Activated T-cell treated with anti-CD3 and anti-CD28 coated beads, Interleukin-2, amount 50 U/mL, for 72 hours (primary cell): ENCODE results near the gene GP9. TPM values are rescaled to one million over a fixed set of nuclear protein-coding genes. Genes with fewer than 3 reads are reported as not detected.
"Not testable (repeated sequence)": the region's sequence is repeated elsewhere in the genome, so short reads cannot be mapped to it uniquely, and the experiment has no call there.

Source experiments
- ATAC-seq, 2 donors: fragments of 150-1000 bp; cut with Tn5 transposase; replicated peaks in 1 of 2; 2 replicates each; pipeline ENCODE4 v1.10.0; 2021; ENCODE audit warnings: moderate library complexity in 2 of 2, mild to moderate bottlenecking in 1 of 2
- DNase-seq, 2 donors: peaks; one replicate each; pipeline ENCODE4 v3.0.0; 2021 to 2022; ENCODE audit warnings: mixed read lengths in 1 of 2
- H3K27ac Mint-ChIP-seq: one replicate; pipeline ENCODE4 v1.8.0; 2022; ENCODE audit warnings: mild to moderate bottlenecking, moderate library complexity, mixed read lengths
- H3K27me3 Mint-ChIP-seq: one replicate; pipeline ENCODE4 v1.8.0; 2022; ENCODE audit warnings: low read depth, mixed read lengths
- H3K36me3 Mint-ChIP-seq, 2 donors: one replicate each; pipeline ENCODE4 v1.8.0; 2022; ENCODE audit warnings: mixed read lengths in 2 of 2, mild to moderate bottlenecking in 1 of 2; ENCODE audit not compliant: insufficient read depth in 2 of 2
- H3K4me1 Mint-ChIP-seq: one replicate; pipeline ENCODE4 v1.8.0; 2022; ENCODE audit warnings: low read depth, mixed read lengths
- H3K4me3 Mint-ChIP-seq, 2 donors: one replicate each; pipeline ENCODE4 v1.8.0; 2022; ENCODE audit warnings: mild to moderate bottlenecking in 2 of 2, mixed read lengths in 2 of 2, moderate library complexity in 2 of 2
- H3K9me3 Mint-ChIP-seq, 2 donors: one replicate each; pipeline ENCODE4 v1.8.0; 2022; ENCODE audit warnings: mixed read lengths in 2 of 2
- total RNA-seq, 2 donors: library from RNA; stranded (reverse); gene quantifications; one replicate each; pipeline ENCODE4 v1.2.3, GENCODE V29; 2022

GP9 gene
- total RNA-seq, 2 donors from 2014 or later = not detected

GRCh38 chr3:129081503-129081902 lies 20.9 kb downstream of the GP9 start:
- DNase-seq = no peak
- H3K27ac Mint-ChIP-seq = peak overlapping the region; percentile 41
- H3K4me3 Mint-ChIP-seq = no peak overlapping the region
- H3K9me3 Mint-ChIP-seq = no peaks in the 10 kb centered on the region
- no peak for ATAC-seq
- H3K4me1 Mint-ChIP-seq = no peaks in the 10 kb centered on the region
- no peaks in the 10 kb centered on the region for H3K27me3 Mint-ChIP-seq
- no peaks in the 10 kb centered on the region for H3K36me3 Mint-ChIP-seq

GRCh38 chr3:129082026-129082425 lies 21.4 kb downstream of the GP9 start:
- ATAC-seq = no peak
- no peak for DNase-seq
- no peaks in the 10 kb centered on the region for H3K27me3 Mint-ChIP-seq
- no peak overlapping the region for H3K4me3 Mint-ChIP-seq
- peak overlapping the region; percentile 41 for H3K27ac Mint-ChIP-seq
- H3K4me1 Mint-ChIP-seq = no peaks in the 10 kb centered on the region
- no peaks in the 10 kb centered on the region for H3K9me3 Mint-ChIP-seq
- H3K36me3 Mint-ChIP-seq = no peaks in the 10 kb centered on the region

- Mint-ChIP-seq H3K9me3 (no peaks in the 10 kb centered on the region), H3K27ac (no peak overlapping the region), H3K4me3 (no peak overlapping the region), H3K4me1 (no peaks in the 10 kb centered on the region), H3K27me3 (no peaks in the 10 kb centered on the region), H3K36me3 (no peaks in the 10 kb centered on the region)
- ATAC-seq (peak; percentile 31 to 36), DNase-seq (no peak)
Observed at GRCh38 chr3:129084501-129084900, 23.9 kb downstream of the GP9 start.

- no peak for DNase-seq
- Mint-ChIP-seq H3K9me3 (no peaks in the 10 kb centered on the region), H3K27ac (peak overlapping the region; percentile 51), H3K27me3 (no peaks in the 10 kb centered on the region), H3K4me3 (no peak overlapping the region), H3K4me1 (no peaks in the 10 kb centered on the region), H3K36me3 (no peaks in the 10 kb centered on the region)
- ATAC-seq = no peak
Observed at GRCh38 chr3:129085165-129085715, 24.7 kb downstream of the GP9 start.

GRCh38 chr3:129085818-129086217 lies 25.2 kb downstream of the GP9 start:
- Mint-ChIP-seq H3K9me3 (no peaks in the 10 kb centered on the region), H3K36me3 (no peaks in the 10 kb centered on the region), H3K4me1 (no peaks in the 10 kb centered on the region), H3K27ac (peak overlapping the region; percentile 51), H3K27me3 (no peaks in the 10 kb centered on the region), H3K4me3 (no peak overlapping the region)
- no peak for DNase-seq
- no peak for ATAC-seq

GRCh38 chr3:129087138-129087702 lies 26.6 kb downstream of the GP9 start:
- no peak for DNase-seq
- H3K4me3 Mint-ChIP-seq = no peak overlapping the region
- no peaks in the 10 kb centered on the region for H3K9me3 Mint-ChIP-seq
- no peaks in the 10 kb centered on the region for H3K4me1 Mint-ChIP-seq
- no peaks in the 10 kb centered on the region for H3K27me3 Mint-ChIP-seq
- H3K36me3 Mint-ChIP-seq = peaks cover 0 to 6% of the 10 kb centered on the region in 2 donors
- no peak for ATAC-seq
- H3K27ac Mint-ChIP-seq = no peak overlapping the region

- H3K4me1 Mint-ChIP-seq, H3K9me3 Mint-ChIP-seq, H3K4me3 Mint-ChIP-seq, DNase-seq, H3K27ac Mint-ChIP-seq, H3K36me3 Mint-ChIP-seq, H3K27me3 Mint-ChIP-seq: not testable (repeated sequence)
- ATAC-seq = peak; percentile 51 to 61
Observed at GRCh38 chr3:129087904-129088303, 27.3 kb downstream of the GP9 start.

GRCh38 chr3:129088312-129088711 lies 27.7 kb downstream of the GP9 start:
- H3K4me1 Mint-ChIP-seq, H3K27ac Mint-ChIP-seq, H3K9me3 Mint-ChIP-seq, H3K4me3 Mint-ChIP-seq, DNase-seq, H3K36me3 Mint-ChIP-seq, H3K27me3 Mint-ChIP-seq: not testable (repeated sequence)
- peak in 1 of 2 donors; percentile 3 for ATAC-seq

GRCh38 chr3:129095285-129095684 lies 34.7 kb downstream of the GP9 start:
- Mint-ChIP-seq H3K4me3 (no peak overlapping the region), H3K36me3 (peaks cover 10 to 33% of the 10 kb centered on the region in 2 donors), H3K4me1 (peaks cover 31% of the 10 kb centered on the region), H3K9me3 (no peaks in the 10 kb centered on the region), H3K27me3 (no peaks in the 10 kb centered on the region), H3K27ac (no peak overlapping the region)
- ATAC-seq = peak in 1 of 2 donors; percentile 18
- no peak for DNase-seq

- DNase-seq (no peak), ATAC-seq (peak; percentile 27 to 53)
- Mint-ChIP-seq H3K27me3 (no peaks in the 10 kb centered on the region), H3K36me3 (peaks cover 10 to 25% of the 10 kb centered on the region in 2 donors), H3K9me3 (no peaks in the 10 kb centered on the region), H3K4me3 (peak overlapping the region in 1 of 2 donors; percentile 21), H3K27ac (peak overlapping the region; percentile 49), H3K4me1 (peaks cover 81% of the 10 kb centered on the region)
Observed at GRCh38 chr3:129100274-129100673, 39.7 kb downstream of the GP9 start.

- Mint-ChIP-seq H3K4me1 (peaks cover 83% of the 10 kb centered on the region), H3K4me3 (no peak overlapping the region), H3K27me3 (no peaks in the 10 kb centered on the region), H3K27ac (peak overlapping the region; percentile 34), H3K9me3 (no peaks in the 10 kb centered on the region), H3K36me3 (peaks cover 8 to 21% of the 10 kb centered on the region in 2 donors)
- no peak for DNase-seq
- peak in 1 of 2 donors; percentile 10 for ATAC-seq
Observed at GRCh38 chr3:129101370-129102138, 41.0 kb downstream of the GP9 start.

- H3K9me3 Mint-ChIP-seq = no peaks in the 10 kb centered on the region
- H3K27me3 Mint-ChIP-seq = no peaks in the 10 kb centered on the region
- DNase-seq = no peak
- H3K27ac Mint-ChIP-seq = peak overlapping the region; percentile 90
- H3K4me1 Mint-ChIP-seq = peaks cover 82% of the 10 kb centered on the region
- peaks cover 5 to 21% of the 10 kb centered on the region in 2 donors for H3K36me3 Mint-ChIP-seq
- no peak overlapping the region for H3K4me3 Mint-ChIP-seq
- no peak for ATAC-seq
Observed at GRCh38 chr3:129103296-129103695, 42.7 kb downstream of the GP9 start.

- H3K4me1 Mint-ChIP-seq = peaks cover 86% of the 10 kb centered on the region
- peak overlapping the region; percentile 39 for H3K27ac Mint-ChIP-seq
- no peak for ATAC-seq
- H3K36me3 Mint-ChIP-seq = peaks cover 4 to 26% of the 10 kb centered on the region in 2 donors
- no peaks in the 10 kb centered on the region for H3K9me3 Mint-ChIP-seq
- DNase-seq = no peak
- no peaks in the 10 kb centered on the region for H3K27me3 Mint-ChIP-seq
- H3K4me3 Mint-ChIP-seq = no peak overlapping the region
Observed at GRCh38 chr3:129104051-129104450, 43.5 kb downstream of the GP9 start.
